ENCODE results near the gene POLR3GL.

DNA sequence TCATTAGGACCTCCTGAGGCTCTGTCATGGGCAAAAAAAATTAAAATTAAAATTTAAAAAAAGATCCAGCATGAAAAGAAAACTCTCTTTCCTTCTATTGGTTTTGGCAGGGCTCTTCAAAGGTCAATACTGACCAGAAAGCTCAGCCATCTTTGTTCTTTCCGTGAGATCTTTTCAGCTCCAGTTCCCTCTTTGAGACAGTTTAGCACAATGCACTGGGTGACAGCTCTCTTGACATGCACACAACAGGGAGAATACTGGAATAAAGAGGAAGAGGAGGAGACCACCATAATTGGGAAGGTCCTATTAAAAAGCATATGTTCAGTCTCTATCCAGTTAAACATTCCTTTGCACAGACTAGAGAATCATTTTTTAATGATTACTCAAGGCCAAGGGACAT is 13.0 kb upstream of the POLR3GL start:
- TF ChIP-seq EZH2 (IDR thresholded peaks at IDR 0.05; ENCODE audit: low read depth, unreplicated experiment) (no peak), POLR2AphosphoS5 (IDR thresholded peaks at IDR 0.05; ENCODE audit: low read depth) (no peak), CREB1 (CRISPR knock-in tag; IDR thresholded peaks at IDR 0.05; ENCODE audit: low read depth) (no peak), ZNF114 (CRISPR knock-in tag; IDR thresholded peaks at IDR 0.05) (no peak), EZH2phosphoT487 (IDR thresholded peaks at IDR 0.05; ENCODE audit: unreplicated experiment) (no peak)
- TF ChIP-seq, protein P1, sequence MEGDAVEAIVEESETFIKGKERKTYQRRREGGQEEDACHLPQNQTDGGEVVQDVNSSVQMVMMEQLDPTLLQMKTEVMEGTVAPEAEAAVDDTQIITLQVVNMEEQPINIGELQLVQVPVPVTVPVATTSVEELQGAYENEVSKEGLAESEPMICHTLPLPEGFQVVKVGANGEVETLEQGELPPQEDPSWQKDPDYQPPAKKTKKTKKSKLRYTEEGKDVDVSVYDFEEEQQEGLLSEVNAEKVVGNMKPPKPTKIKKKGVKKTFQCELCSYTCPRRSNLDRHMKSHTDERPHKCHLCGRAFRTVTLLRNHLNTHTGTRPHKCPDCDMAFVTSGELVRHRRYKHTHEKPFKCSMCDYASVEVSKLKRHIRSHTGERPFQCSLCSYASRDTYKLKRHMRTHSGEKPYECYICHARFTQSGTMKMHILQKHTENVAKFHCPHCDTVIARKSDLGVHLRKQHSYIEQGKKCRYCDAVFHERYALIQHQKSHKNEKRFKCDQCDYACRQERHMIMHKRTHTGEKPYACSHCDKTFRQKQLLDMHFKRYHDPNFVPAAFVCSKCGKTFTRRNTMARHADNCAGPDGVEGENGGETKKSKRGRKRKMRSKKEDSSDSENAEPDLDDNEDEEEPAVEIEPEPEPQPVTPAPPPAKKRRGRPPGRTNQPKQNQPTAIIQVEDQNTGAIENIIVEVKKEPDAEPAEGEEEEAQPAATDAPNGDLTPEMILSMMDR (conservative IDR thresholded peaks at IDR 0.05; ENCODE audit: low read depth in 2 of 2) = no peak
- TF ChIP-seq, protein P2, sequence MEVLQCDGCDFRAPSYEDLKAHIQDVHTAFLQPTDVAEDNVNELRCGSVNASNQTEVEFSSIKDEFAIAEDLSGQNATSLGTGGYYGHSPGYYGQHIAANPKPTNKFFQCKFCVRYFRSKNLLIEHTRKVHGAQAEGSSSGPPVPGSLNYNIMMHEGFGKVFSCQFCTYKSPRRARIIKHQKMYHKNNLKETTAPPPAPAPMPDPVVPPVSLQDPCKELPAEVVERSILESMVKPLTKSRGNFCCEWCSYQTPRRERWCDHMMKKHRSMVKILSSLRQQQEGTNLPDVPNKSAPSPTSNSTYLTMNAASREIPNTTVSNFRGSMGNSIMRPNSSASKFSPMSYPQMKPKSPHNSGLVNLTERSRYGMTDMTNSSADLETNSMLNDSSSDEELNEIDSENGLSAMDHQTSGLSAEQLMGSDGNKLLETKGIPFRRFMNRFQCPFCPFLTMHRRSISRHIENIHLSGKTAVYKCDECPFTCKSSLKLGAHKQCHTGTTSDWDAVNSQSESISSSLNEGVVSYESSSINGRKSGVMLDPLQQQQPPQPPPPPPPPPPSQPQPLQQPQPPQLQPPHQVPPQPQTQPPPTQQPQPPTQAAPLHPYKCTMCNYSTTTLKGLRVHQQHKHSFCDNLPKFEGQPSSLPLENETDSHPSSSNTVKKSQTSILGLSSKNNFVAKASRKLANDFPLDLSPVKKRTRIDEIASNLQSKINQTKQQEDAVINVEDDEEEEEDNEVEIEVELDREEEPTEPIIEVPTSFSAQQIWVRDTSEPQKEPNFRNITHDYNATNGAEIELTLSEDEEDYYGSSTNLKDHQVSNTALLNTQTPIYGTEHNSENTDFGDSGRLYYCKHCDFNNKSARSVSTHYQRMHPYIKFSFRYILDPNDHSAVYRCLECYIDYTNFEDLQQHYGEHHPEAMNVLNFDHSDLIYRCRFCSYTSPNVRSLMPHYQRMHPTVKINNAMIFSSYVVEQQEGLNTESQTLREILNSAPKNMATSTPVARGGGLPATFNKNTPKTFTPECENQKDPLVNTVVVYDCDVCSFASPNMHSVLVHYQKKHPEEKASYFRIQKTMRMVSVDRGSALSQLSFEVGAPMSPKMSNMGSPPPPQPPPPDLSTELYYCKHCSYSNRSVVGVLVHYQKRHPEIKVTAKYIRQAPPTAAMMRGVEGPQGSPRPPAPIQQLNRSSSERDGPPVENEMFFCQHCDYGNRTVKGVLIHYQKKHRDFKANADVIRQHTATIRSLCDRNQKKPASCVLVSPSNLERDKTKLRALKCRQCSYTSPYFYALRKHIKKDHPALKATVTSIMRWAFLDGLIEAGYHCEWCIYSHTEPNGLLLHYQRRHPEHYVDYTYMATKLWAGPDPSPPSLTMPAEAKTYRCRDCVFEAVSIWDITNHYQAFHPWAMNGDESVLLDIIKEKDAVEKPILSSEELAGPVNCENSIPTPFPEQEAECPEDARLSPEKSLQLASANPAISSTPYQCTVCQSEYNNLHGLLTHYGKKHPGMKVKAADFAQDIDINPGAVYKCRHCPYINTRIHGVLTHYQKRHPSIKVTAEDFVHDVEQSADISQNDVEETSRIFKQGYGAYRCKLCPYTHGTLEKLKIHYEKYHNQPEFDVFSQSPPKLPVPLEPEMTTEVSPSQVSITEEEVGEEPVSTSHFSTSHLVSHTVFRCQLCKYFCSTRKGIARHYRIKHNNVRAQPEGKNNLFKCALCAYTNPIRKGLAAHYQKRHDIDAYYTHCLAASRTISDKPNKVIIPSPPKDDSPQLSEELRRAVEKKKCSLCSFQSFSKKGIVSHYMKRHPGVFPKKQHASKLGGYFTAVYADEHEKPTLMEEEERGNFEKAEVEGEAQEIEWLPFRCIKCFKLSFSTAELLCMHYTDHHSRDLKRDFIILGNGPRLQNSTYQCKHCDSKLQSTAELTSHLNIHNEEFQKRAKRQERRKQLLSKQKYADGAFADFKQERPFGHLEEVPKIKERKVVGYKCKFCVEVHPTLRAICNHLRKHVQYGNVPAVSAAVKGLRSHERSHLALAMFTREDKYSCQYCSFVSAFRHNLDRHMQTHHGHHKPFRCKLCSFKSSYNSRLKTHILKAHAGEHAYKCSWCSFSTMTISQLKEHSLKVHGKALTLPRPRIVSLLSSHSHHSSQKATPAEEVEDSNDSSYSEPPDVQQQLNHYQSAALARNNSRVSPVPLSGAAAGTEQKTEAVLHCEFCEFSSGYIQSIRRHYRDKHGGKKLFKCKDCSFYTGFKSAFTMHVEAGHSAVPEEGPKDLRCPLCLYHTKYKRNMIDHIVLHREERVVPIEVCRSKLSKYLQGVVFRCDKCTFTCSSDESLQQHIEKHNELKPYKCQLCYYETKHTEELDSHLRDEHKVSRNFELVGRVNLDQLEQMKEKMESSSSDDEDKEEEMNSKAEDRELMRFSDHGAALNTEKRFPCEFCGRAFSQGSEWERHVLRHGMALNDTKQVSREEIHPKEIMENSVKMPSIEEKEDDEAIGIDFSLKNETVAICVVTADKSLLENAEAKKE (CRISPR knock-in tag; IDR thresholded peaks at IDR 0.05) = no peak
